Prostate gland (tissue), 2 donors: ENCODE results near the gene RPS27L. TPM values are rescaled to one million over a fixed set of nuclear protein-coding genes. Genes with fewer than 3 reads are reported as not detected.

Experiments
- DNase-seq: peaks from one replicate; pipeline ENCODE4 v3.0.0-alpha.2; 2019; ENCODE audit warnings: low spot score
- H3K27ac ChIP-seq, 2 donors: fragments of 200-600 bp; sonication (generic); 2 replicates each; pipeline ENCODE4 v1.5.1; 2017 to 2019
- H3K27me3 ChIP-seq: fragments of 200-600 bp; sonication (generic); replicated peaks from 2 replicates; pipeline ENCODE4 v1.5.1; 2019; ENCODE audit not compliant: insufficient read depth
- H3K36me3 ChIP-seq, 2 donors: fragments of 200-600 bp; sonication (generic); 1 replicate in 1 of 2; 2 replicates in 1 of 2; pipeline versions ENCODE4 v1.5.1 to v1.8.1; 2017 to 2019
- H3K4me1 ChIP-seq: fragments of 200-600 bp; sonication (generic); replicated peaks from 2 replicates; pipeline ENCODE4 v1.5.1; 2019
- H3K4me3 ChIP-seq, 2 donors: fragments of 200-600 bp; sonication (generic); 2 replicates each; pipeline ENCODE4 v1.5.1; 2017 to 2019
- H3K9me3 ChIP-seq: fragments of 200-600 bp; sonication (generic); 2 replicates; pipeline ENCODE4 v1.5.1; 2017
- POLR2A ChIP-seq: fragments of 450-650 bp; IDR thresholded peaks from one replicate; pipeline ENCODE4 v1.6.1; 2016; ENCODE audit warnings: antibody characterized with exemption, mild to moderate bottlenecking
- POLR2AphosphoS5 ChIP-seq: sonication (generic); formaldehyde crosslinking; IDR thresholded peaks from one replicate; pipeline ENCODE4 v1.6.1; 2017; ENCODE audit warnings: antibody characterized with exemption
- WGBS: methylation state at CpG from one replicate; pipeline ENCODE4 v1.1.5; 2018; 5-methylcytosine and 5-hydroxymethylcytosine counted together
- intact Hi-C: fragments of 100-400 bp; cut with DNase I; formaldehyde crosslinking; loops from one replicate; pipeline ENCODE4 v1.14.2; 2022
- total RNA-seq, 2 donors: library from RNA; depleted of rRNA; stranded (reverse); fragments of >200 nt; gene quantifications; one replicate each; pipeline ENCODE4 v1.1.0, GENCODE V29; 2016
- TF ChIP-seq, protein P1 (sequence below), 4 experiments: fragments of 200-600 bp in 2 of 4; fragments of 450-650 bp in 2 of 4; sonication (generic) in 2 of 4; IDR thresholded peaks; 1 replicate in 3 of 4; 2 replicates in 1 of 4; pipeline ENCODE4 v1.5.1; 2016 to 2019; ENCODE audit warnings: antibody characterized with exemption in 4 of 4, mild to moderate bottlenecking in 2 of 4, moderate library complexity in 2 of 4

RPS27L gene
- total RNA-seq, 2 donors from 2014 or later, result 49.2 to 102 TPM

- H3K36me3 ChIP-seq, result no peaks in the 10 kb centered on the region
- H3K27ac ChIP-seq, result peak overlapping the region; percentile 28 to 34
- intact Hi-C loops, result no loop called here
- no peak for DNase-seq
- H3K4me3 ChIP-seq, result no peak overlapping the region
- H3K9me3 ChIP-seq, result no peaks in the 10 kb centered on the region
- no peak for TF ChIP-seq POLR2A
- H3K4me1 ChIP-seq, result no peaks in the 10 kb centered on the region
- 54% methylated on average over 4 of the region's 4 CpGs for WGBS
- no peaks in the 10 kb centered on the region for H3K27me3 ChIP-seq
Measured at GRCh38 chr15:63194880-63195568, 37.7 kb upstream of the RPS27L start.

- no peaks in the 10 kb centered on the region for H3K4me1 ChIP-seq
- H3K27ac ChIP-seq, result peak overlapping the region in 1 of 2 donors; percentile 28
- no peak for DNase-seq
- no peaks in the 10 kb centered on the region for H3K36me3 ChIP-seq
- 88% methylated on average over 4 of the region's 4 CpGs for WGBS
- no peaks in the 10 kb centered on the region for H3K27me3 ChIP-seq
- H3K9me3 ChIP-seq, result no peaks in the 10 kb centered on the region
- intact Hi-C loops, result no loop called here
- TF ChIP-seq POLR2A, result no peak
- no peak for TF ChIP-seq POLR2AphosphoS5
- H3K4me3 ChIP-seq, result no peak overlapping the region
Measured at GRCh38 chr15:63194302-63194701, 37.0 kb upstream of the RPS27L start.

DNA sequence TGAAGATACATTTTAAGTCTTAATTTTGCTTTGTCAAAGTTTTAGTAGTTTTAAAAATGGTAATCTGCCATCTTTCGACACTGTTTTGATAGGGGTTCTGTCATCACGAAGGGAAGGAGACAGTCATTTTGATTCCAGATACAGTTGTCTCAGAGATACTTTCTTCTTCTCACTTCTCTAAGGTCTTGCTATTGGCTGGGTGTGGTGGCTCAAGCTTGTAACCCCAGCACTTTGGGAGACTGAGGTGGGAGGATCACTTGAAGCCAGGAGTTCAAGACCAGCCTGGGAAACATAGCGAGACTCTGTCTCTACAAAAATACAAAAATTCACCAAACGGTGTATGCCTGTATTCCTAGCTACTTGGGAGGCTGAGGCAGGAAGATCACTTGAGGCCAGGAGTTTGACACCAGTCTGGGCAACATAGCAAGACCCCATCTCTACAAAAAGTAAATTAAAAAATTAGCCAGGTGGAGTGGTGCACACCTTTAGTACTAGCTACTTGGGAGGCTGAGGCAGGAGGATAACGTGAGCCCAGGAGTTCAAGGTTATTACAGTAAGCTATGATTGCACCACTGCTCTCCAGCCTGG is 35.4 kb upstream of the RPS27L start:
- no peaks in the 10 kb centered on the region for H3K4me1 ChIP-seq
- no peaks in the 10 kb centered on the region for H3K36me3 ChIP-seq
- intact Hi-C loops, result no loop called here
- TF ChIP-seq, protein P1, sequence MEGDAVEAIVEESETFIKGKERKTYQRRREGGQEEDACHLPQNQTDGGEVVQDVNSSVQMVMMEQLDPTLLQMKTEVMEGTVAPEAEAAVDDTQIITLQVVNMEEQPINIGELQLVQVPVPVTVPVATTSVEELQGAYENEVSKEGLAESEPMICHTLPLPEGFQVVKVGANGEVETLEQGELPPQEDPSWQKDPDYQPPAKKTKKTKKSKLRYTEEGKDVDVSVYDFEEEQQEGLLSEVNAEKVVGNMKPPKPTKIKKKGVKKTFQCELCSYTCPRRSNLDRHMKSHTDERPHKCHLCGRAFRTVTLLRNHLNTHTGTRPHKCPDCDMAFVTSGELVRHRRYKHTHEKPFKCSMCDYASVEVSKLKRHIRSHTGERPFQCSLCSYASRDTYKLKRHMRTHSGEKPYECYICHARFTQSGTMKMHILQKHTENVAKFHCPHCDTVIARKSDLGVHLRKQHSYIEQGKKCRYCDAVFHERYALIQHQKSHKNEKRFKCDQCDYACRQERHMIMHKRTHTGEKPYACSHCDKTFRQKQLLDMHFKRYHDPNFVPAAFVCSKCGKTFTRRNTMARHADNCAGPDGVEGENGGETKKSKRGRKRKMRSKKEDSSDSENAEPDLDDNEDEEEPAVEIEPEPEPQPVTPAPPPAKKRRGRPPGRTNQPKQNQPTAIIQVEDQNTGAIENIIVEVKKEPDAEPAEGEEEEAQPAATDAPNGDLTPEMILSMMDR (IDR thresholded peaks at IDR 0.05), result no peak
- TF ChIP-seq POLR2A, result no peak
- TF ChIP-seq POLR2AphosphoS5, result no peak
- H3K27me3 ChIP-seq, result no peaks in the 10 kb centered on the region
- no peak overlapping the region for H3K4me3 ChIP-seq
- WGBS, result 92% methylated on average over 5 of the region's 5 CpGs
- no peak overlapping the region for H3K27ac ChIP-seq
- H3K9me3 ChIP-seq, result no peaks in the 10 kb centered on the region
- DNase-seq, result no peak

DNA sequence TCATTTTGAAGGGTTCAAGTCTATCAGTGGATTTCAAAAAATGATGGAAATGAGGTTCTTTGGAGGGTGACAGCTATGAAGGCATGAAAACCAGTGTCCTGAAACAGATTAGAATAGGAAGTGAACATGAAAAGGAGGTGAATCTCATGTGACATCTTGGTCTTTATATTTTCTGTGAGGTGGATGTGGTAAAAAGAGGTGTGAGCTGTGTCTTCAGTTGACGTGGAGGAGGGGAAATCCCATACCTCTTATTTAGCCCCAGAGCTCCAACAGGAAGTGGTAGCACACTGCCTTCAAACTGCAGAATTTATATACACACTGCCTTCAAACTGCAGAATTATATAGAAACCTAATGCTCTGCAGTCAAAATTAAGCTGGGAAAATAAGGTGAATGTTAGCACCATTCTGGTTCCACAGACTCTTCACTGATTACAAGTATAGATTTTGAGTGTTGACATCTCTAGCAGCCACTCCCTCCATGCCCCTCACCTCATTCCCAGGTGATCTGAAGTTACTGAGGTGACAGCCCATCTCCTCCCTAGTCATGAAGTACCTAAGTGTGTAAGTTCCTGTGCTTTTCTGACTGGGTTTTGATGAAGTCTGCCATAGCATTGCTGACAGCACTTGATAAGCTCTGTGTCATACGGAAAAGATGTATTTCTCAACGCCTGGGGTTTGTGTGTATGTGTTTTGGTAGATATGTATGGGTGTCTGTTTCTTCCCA is 34.8 kb upstream of the RPS27L start:
- Histone ChIP-seq H3K27me3 (no peaks in the 10 kb centered on the region), H3K9me3 (no peaks in the 10 kb centered on the region), H3K36me3 (no peaks in the 10 kb centered on the region), H3K4me1 (no peaks in the 10 kb centered on the region), H3K27ac (no peak overlapping the region), H3K4me3 (no peak overlapping the region)
- no peak for TF ChIP-seq POLR2A
- no peak for TF ChIP-seq POLR2AphosphoS5
- TF ChIP-seq, protein P1 (IDR thresholded peaks at IDR 0.05), result no peak
- no peak for DNase-seq
- WGBS, result 86% methylated on average over 3 of the region's 3 CpGs
- intact Hi-C loops, result no loop called here

- 73% methylated on average over 3 of the region's 3 CpGs for WGBS
- intact Hi-C loops, result no loop called here
- Histone ChIP-seq H3K27ac (peak overlapping the region; percentile 87 to 88), H3K4me1 (no peaks in the 10 kb centered on the region), H3K9me3 (no peaks in the 10 kb centered on the region), H3K27me3 (no peaks in the 10 kb centered on the region), H3K36me3 (no peaks in the 10 kb centered on the region), H3K4me3 (peak overlapping the region; percentile 75 to 82)
- no peak for DNase-seq
- TF ChIP-seq POLR2AphosphoS5, result peak; percentile 3
- no peak for TF ChIP-seq POLR2A
- TF ChIP-seq, protein P1 (IDR thresholded peaks at IDR 0.05), result no peak
Measured at GRCh38 chr15:63190769-63191649, 33.7 kb upstream of the RPS27L start.
